GM18511 (cell line): ENCODE data around the gene TEKT3.

Experiments
- ATAC-seq: cut with Tn5 transposase; IDR thresholded peaks from one replicate; pipeline ENCODE4 v1.9.1; 2021; ENCODE audit warnings: mild to moderate bottlenecking, moderate library complexity; ENCODE audit not compliant: unreplicated experiment

TEKT3 gene

GRCh38 chr17:15298176-15298575 is 43.2 kb downstream of the TEKT3 start:
- no peak for ATAC-seq

GRCh38 chr17:15293558-15293957 is 47.8 kb downstream of the TEKT3 start:
- ATAC-seq, result no peak

DNA sequence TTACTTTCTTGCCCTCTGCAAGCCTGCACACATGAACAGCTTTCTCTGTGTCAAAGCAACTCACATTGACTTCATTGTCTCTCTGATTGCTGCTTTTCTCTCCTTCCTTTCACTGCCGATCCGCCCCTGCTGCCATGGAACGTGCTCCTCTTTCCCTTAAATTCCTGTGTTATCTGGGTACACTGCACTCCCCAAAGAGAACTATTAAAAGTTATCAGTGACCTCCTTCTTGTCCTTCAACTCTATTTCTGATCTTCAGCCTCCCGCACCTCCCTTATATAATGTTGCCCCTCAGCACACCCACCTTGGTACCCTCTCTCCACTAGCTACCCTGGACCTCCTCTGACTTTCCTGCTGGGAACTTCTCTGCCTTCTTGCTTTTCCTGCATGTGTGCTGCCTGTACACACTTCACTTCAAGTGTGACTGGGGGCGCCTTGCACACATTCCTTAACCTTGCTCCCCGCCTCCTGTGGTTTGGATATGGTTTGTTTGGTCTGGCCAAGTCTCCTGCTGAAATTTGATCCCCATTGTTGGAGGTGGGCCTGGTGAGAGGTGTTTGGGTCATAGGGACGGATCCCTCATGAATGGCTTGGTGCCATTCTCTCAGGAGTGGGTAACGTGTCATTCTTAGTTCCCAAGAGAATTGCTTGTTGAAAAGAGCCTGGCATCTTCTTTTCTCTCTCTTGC is 49.6 kb downstream of the TEKT3 start:
- no peak for ATAC-seq

DNA sequence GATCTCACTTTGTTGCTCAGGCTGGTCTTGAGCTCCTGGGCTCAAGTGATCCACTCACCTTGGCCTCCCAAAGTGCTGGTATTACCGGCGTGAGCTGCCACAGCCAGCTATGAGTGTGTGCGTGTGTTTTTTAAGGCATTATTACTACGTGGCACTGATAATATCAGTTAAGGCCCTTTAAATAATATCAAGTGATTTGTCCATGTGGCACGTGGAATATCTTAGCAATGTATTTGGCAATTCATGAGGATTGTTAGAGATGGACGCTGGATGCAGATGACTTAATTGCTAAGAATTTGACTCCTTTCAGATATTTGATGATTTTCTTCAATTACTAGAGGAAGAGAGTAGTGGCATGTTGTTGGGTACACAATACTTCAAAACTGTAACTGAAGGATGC is 50.8 kb downstream of the TEKT3 start:
- no peak for ATAC-seq

- no peak for ATAC-seq
Observed at GRCh38 chr17:15289285-15290183, 51.9 kb downstream of the TEKT3 start.

DNA sequence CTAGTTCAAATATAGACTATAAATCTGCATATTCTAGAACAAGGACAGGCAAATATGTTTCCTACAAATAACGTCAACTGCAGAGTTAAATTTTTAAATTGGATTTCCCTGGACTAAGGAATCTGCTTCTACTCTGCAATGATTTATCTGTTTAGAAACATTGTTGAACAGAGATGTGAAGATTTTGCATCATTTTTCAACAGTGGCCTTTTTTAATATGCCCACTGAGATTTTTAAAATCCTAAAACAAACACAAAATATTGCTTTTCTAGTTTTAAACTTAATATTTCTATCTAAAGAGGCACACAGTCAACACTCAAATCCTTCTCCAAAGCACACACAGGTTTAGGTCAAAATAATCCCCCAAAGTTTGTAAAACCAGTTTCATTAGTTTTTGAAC is 52.5 kb downstream of the TEKT3 start:
- ATAC-seq, result no peak

- no peak for ATAC-seq
Observed at GRCh38 chr17:15287538-15288267, 53.7 kb downstream of the TEKT3 start.

DNA sequence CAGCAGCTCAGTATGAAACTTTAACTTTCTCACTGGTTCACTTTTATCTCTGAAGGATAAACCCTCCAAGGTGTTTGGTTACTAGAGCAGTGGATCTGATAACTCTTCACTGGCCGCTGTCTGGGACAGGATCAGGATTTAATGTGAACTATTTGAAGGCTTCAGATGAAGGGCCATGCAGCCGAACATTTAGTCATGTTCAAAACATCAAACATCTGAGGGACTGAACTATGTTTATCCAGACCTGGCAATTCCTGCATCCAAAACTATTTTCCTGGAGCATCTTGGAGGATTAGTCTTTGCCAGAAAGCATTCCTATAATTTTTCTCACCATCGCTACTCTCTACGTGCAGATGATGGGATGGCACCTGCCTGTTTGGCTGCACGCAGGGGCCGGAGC is 55.9 kb downstream of the TEKT3 start:
- no peak for ATAC-seq

- ATAC-seq, result no peak
Observed at GRCh38 chr17:15284537-15284936, 56.9 kb downstream of the TEKT3 start.

DNA sequence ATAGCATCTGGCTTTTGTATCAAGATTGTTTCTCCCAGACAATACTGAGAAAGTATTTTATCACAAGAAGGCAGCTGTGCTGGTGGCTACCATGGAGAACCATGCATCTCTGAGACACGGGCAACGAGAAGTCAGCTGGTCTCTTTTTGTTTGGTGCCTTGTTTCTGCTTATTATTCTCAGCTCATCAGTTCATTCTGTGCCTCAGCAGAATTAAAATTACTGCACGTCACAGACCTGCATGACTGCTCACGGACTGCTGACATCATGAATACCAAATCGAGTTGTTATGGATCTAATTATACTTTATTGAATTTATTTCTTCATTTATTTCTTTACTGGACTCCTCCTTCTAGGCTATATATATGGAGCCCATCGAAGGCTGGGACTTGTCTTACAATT is 57.3 kb downstream of the TEKT3 start:
- ATAC-seq, result no peak

DNA sequence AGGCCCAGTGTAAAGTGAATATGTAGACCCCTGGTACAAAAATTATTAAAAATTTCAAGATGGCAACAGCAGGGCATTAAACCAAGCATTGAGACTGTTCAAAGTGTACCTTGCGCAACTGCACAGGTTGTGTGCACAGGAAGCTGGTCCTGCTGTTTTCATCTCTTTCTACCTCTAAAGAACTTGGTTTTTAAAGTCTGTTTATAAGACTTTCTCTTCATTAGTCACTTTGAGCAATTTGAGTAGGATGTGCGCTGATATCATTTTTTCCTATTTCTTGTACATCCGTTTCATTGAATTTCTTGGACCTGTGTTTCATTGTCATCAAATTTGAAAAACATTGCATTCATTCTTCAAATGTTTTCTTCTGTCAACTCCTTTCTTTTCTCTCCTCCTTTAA is 59.5 kb downstream of the TEKT3 start:
- no peak for ATAC-seq

DNA sequence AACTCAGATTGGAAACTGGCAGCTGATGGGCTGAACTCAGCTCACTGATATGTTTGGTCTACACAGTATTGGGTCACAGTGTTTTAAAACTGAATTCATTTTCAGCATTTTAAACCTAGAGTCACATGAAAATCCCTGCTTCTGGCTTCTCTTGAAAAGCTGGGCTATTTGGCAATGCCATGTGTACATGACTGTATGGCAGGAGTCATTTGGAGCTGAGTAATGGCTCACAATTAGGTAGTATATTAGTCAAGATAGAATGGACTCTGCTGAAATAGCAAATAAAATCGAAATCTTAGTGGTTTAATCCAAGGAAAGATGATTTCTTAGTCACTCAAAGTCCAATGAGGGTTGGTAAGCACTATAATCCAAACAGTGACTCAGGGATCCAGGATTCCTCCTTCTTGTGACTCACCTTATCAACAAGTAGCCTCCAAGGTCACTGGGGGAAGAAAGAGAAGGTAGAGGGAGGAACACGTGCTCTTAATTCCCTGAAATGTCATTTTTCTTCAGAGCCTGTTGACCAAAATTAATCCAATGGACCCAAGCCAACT is 62.4 kb downstream of the TEKT3 start:
- no peak for ATAC-seq

DNA sequence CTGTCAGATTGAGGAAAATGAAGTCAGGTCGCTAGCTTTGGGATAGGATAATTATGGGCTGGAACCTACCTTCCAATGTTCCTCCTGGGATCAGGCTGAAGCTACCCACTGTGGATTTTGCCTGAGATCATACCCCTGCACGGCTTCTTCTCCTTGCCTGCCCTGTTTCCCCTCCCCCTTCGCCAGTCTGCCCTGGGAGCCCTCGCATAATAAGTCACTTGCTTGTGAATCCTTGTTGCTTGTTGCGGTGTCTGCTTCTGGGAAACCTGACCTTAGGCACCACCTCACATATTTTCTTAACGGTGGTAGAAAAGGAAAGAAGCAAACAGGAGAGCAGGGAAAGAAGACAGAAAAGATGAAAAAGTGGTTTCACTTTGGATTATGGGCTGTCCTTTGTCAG is 63.0 kb downstream of the TEKT3 start:
- no peak for ATAC-seq

GRCh38 chr17:15274017-15274416 is 67.4 kb downstream of the TEKT3 start:
- no peak for ATAC-seq

DNA sequence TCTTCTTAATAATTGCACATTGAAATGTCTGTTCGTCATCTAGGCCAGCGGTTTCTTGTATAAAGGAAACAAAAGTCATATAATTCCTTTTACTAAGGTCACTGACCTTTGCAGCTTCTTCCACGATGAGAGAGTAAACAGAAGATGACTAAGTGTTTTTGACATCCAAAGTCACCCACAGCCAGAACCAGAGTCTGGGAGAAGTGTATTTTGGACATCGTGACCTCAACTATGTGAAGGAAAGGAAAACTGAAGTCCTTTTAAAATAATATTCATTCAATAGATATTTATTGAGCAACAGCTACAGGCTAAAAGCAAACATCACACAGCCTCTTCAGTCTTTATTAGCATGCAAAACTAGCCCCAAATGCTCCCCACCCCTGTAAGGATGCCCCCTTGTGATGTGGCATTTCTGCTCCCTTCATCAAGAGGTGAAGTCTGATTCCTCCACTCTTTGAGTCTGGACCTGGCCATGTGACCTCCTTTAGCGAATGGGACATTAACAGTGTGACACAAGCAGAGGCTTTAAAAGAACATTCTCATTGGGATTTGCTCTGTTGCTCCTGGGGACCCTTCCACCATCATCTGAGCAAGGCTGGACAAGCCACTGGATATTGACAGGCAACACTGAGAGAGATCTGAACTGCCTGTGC is 68.1 kb downstream of the TEKT3 start:
- no peak for ATAC-seq

- ATAC-seq, result no peak
Observed at GRCh38 chr17:15271741-15272140, 69.7 kb downstream of the TEKT3 start.

DNA sequence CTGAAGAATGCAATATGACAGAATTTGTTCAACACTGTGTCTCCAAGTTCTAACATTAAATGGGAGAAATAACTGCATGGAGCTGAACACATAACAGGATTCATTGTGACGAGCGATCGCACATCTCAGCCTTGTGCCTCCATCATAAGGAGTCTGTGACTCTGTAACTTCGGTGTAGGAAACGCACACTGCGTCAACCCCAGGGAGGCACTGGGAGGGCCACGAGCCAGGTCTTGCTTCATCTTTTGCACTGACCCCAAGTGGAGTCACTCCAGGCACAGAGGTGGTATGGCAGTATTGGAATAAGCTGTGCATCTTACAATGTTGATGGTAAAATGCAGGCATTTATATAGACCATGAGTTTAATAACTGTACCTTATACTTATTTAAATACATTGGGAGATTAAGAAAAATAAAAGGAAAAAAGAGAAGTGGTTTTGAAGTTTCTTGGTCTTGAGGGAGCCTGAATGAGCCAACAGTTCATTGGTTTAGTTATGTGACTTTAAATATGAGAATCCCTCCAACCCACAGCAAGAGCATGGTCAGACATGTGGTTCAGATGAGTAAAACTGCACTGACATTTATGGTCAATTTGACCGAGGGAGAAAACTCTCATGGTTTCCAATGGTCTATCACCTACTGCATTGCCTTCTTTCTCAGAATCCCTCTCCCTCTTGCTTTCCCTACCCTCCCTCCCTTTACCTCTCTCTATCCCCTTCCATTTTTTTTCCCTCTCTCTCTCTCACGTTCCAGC is 70.6 kb downstream of the TEKT3 start:
- ATAC-seq, result no peak

- no peak for ATAC-seq
Observed at GRCh38 chr17:15269780-15270089, 71.7 kb downstream of the TEKT3 start.

- no peak for ATAC-seq
Observed at GRCh38 chr17:15269087-15269779, 72.2 kb downstream of the TEKT3 start.

- no peak for ATAC-seq
Observed at GRCh38 chr17:15268461-15268860, 72.9 kb downstream of the TEKT3 start.
